GM19043 (cell line): ENCODE data around the gene ETV1.
"Not testable (repeated sequence)": the region's sequence is repeated elsewhere in the genome, so short reads cannot be mapped to it uniquely, and the experiment has no call there.

Source experiments
- ATAC-seq: cut with Tn5 transposase; IDR thresholded peaks from one replicate; pipeline ENCODE4 v1.9.1; 2021; ENCODE audit warnings: low read depth; ENCODE audit not compliant: unreplicated experiment

The ETV1 gene

GRCh38 chr7:13933536-13933935, 55.9 kb downstream of the ETV1 start:
- no peak for ATAC-seq

- ATAC-seq = no peak
These were observed 56.4 kb downstream of the ETV1 start for GRCh38 chr7:13933091-13933490.

GRCh38 chr7:13932131-13932530, 57.3 kb downstream of the ETV1 start:
- no peak for ATAC-seq

GRCh38 chr7:13921062-13921461, 68.4 kb downstream of the ETV1 start:
- no peak for ATAC-seq

DNA sequence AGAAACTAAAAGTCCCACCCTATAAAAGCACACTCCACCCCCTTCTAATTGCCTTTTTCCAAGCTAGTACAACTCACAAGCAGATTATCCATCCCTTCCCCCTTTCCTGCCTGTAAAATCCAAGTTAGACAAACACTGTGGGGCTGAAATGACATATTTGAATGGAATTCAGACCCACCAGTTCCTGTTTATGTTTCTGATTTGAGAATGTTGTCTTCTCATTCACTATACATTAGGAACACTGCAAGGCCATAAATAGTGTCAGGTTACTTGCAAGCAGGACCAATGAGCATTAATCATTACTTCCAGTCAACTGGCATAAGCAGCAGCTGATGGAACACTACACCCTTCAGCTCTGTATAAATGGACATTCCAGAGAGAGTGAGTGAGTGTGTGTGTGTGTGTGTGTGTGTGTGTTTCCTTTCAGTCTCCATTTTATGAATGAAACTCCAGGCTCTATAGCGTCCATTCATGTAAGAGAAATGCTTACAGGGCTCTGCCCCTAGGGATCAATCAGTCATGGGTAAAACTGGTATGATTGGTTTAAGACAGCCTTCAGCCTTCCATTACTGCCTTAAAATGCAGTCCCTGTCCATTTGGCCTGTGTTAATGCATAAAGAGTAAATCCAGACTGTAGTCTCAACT, 69.3 kb downstream of the ETV1 start:
- no peak for ATAC-seq

DNA sequence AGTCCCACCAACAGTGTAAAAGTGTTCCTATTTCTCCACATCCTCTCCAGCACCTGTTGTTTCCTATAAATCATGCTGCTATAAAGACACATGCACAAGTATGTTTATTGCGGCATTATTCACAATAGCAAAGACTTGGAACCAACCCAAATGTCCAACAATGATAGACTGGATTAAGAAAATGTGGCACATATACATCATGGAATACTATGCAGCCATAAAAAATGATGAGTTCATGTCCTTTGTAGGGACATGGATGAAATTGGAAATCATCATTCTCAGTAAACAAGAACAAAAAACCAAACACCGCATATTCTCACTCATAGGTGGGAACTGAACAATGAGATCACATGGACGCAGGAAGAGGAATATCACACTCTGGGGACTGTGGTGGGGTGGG, 71.1 kb downstream of the ETV1 start:
- ATAC-seq = not testable (repeated sequence)

- not testable (repeated sequence) for ATAC-seq
These were observed 72.4 kb downstream of the ETV1 start for GRCh38 chr7:13917103-13917502.

DNA sequence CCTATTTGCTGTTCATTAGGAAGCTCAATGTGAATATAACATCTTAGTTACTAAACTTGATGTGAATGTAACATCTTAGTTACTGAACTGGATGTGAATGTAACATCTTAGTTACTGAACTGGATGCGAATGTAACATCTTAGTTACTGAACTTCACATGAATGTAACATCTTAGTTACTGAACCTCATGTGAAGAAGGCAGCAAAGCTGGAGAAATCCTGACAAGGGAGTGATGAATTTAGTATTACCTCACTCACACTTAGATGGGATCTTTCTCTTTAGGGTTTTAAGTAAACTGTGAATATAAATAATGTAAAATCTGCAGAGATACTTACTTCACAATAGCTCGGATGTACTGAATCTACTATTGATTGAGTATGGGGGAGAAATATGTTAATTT, 73.6 kb downstream of the ETV1 start:
- no peak for ATAC-seq

- no peak for ATAC-seq
These were observed 76.7 kb downstream of the ETV1 start for GRCh38 chr7:13912715-13913278.

DNA sequence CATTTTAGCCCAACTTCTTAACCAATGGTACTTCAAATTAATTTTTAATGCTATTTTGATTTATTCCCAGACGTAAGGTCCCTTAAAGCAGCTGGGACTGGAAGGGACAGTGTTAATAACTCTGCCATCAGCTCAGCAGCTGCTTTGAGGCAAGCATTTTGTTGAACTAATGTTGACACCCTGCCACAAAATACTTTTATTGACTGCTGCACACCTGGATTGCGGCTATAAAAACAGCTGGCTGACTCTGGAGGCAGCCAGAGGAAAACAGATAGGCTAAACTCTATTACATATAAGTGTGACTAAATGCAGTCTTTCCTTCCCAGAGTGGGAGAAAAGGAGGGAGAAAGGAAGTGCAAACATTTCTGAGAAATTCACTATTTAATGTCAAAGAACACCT, 77.6 kb downstream of the ETV1 start:
- ATAC-seq = no peak

- ATAC-seq = no peak
These were observed 78.5 kb downstream of the ETV1 start for GRCh38 chr7:13910805-13911551.

DNA sequence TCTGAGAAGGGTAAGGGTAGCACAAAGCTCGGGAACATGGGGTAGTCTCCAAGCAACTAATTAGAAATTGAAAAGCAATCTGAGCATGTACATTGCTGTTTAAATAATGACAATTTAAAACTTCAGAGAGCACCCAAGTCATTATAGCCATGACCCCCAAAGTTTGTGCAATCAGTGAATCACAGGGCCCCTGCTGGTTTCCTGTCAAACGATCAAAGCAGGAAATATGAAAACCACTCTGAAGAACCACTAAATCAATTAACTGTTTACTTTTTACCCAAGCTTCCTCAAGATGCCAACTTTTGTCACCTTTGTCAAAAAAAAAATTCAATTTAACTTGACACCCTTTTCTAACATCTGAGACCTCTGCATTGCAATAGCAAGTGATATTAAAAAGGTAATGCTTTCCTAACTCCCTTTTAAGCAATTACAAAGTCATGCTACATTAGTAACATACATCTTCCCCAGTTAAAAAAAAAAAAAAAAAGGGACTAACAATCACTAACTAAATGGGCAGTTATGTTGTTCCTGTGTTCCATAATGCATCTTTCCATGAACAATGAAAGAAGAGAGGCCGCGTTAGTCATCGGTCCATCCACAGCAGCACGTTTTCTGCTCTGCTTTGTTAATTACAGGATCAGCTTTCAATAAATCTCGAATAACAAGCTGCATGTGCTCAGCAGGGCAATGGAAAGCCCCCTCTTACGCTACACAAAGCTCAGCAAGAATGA, 80.6 kb downstream of the ETV1 start:
- no peak for ATAC-seq

GRCh38 chr7:13907831-13908230, 81.6 kb downstream of the ETV1 start:
- ATAC-seq = no peak

DNA sequence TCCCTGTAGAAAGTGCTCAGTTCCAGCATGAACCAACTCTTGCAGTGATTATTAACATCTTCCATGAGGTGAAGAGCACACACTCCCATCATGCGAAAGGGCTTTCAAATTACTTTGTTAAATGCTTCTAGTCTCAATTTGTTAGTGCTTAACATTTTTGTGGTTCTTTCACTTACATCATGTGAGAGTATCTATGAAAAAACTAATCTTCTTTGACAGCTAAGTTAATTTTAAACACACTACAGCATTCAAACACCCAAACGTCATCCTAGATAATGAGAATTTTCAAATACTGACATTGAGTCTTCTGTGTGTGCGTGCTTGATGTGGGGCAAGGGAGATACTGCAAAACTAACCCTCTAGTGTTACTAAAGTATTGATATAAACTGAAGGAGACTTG, 84.8 kb downstream of the ETV1 start:
- no peak for ATAC-seq

- no peak for ATAC-seq
These were observed 85.5 kb downstream of the ETV1 start for GRCh38 chr7:13904007-13904406.

DNA sequence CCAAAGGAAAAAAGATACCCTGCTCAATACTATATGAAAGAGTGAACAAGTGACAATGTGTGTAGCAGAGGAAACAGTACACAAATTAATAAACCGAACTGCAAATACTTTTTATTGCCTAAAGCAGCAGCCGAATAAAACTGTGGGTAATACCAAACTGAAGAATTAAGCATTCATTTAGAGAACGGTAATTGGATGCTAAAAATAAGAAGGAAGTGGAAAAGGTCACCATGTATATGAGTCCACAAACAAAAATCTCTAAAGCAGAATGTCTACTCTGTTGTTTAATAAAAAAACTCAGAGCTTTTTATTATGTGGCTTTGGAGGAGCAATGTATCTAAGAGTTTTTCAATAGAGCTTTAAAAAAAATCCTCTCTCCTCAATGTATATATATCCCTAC, 87.9 kb downstream of the ETV1 start:
- ATAC-seq = no peak

DNA sequence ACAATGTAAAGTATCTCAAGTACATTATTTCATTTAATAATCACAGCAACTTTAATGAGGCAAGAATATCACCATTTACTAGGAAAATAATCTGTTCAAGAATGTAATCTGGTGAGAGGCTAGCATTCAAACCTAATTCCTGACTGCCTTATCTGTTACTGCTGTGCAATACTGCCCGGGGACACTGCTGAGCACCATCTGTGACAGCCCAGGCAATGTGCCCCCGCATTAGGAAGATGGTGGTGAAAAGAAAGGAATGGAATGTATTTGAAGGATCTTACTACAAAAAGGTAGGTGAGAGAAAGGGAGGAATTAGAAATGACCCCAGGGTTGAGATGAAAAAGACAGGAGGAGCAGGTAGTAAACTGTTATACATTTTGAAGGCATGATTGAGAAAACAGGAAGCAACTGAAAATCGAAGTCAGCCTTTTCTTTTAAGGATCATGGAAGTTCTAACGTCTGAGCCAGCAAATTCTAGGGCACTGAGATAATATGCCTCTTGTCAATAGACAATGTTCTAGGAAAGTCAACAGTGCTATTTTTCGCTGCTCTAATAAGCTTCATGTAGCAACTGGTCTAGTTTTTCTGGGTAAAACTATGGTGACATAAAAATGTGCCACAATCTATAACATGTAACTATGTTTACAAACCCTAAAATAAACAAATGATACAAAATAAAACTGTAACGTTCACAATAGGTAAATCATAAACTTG, 90.4 kb downstream of the ETV1 start:
- no peak for ATAC-seq

DNA sequence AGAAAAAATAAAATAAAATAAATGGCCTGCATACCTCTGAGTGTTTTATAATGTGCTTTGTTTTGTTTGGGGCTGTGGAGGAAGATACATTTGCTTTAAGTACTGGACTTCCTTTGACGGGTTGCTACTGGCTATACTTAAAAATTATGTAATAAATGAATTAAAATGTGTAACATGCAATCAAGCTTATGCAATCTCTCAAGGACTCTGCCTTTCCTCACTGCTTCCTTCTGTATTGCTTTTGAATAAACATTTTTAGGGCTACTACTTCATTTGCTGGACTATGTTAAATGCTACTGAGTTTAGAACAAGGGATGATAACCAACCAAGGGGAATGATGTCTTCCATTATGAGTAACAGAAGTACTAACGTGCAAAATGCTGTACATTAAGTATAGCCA, 91.6 kb downstream of the ETV1 start:
- ATAC-seq = no peak

DNA sequence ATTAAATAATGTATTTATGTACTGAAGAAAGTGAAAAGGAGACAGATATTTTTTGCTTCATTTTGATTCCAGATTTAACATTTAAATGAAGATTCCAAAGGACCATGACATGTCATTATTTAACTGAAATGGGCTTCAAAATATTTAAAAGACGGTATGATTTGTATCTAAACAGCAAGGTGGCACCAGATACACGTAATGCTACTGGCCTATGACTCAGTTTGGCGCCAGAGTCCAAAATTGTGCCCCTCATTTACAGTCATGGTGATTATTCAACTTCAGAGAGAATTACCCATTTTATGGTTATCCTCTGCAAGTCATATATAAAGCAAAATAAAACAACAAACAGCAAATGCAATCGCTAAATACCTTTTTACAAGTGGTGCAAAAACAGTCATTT, 94.5 kb downstream of the ETV1 start:
- ATAC-seq = no peak

DNA sequence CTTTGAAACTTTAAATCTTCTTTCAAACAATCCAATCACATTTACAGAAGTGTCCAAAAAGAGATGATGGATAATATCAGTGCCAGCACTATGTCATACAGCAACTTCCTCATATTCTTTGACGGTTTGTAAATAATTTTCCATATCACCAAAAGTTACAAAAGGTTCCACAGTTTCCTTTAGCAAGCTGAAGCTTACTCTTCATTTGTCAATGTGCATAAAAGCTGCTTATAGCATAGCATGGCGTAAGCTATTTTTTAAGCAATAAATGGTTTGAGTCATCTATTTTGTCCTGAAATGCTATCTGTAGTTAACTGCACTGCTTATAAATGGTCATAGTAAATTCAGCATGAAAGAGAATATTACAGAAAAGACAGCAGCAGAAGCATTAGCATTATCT, 95.1 kb downstream of the ETV1 start:
- no peak for ATAC-seq

GRCh38 chr7:13890793-13891192, 98.7 kb downstream of the ETV1 start:
- no peak for ATAC-seq
